K562 (cell line): ENCODE results near the gene NIM1K. TPM values are rescaled to one million over a fixed set of nuclear protein-coding genes. Genes with fewer than 3 reads are reported as not detected.

Experiments used
- ETV1 ChIP-seq: fragments of 450-650 bp; conservative IDR thresholded peaks from 2 replicates; pipeline ENCODE4 v1.6.1; 2016; ENCODE audit warnings: missing genetic modification characterization, control low read depth, low read depth, missing compliant biosample characterization
- GMEB1 ChIP-seq: fragments of 250-450 bp; sonication (Bioruptor Pico); IDR thresholded peaks from 2 replicates; pipeline ENCODE4 v1.4.0; 2020; ENCODE audit warnings: mild to moderate bottlenecking
- HDAC6 ChIP-seq: IDR thresholded peaks from 2 replicates; pipeline ENCODE4 v1.6.1; 2012; ENCODE audit warnings: low read depth, mild to moderate bottlenecking, control low read depth, inconsistent platforms, low read length, moderate library complexity
- HNRNPH1 ChIP-seq: fragments of 200-400 bp; formaldehyde crosslinking; optimal IDR thresholded peaks from 2 replicates; pipeline ENCODE3; 2017; ENCODE audit warnings: low read depth, mild to moderate bottlenecking, low read length, moderate library complexity
- SREBF1 ChIP-seq: fragments of 150-350 bp; IDR thresholded peaks from 2 replicates; pipeline ENCODE4 v1.6.1; 2014; ENCODE audit warnings: antibody characterized with exemption, low read depth, low read length, borderline replicate concordance
- TEAD1 ChIP-seq, 2 experiments: fragments of 450-650 bp in 1 of 2; sonication (generic) in 1 of 2; formaldehyde crosslinking; IDR thresholded peaks; 2 replicates each; pipeline versions ENCODE4 v1.4.0 to v1.8.0; 2020 to 2022; ENCODE audit warnings: mild to moderate bottlenecking in 2 of 2, missing genetic modification reagents in 1 of 2
- polyA plus RNA-seq, 8 experiments: library from polyadenylated mRNA; depleted of rRNA in 4 of 8; stranded (reverse) in 5 of 8; unstranded in 3 of 8; fragments of >200 nt; fragmentation: Nextera tagmentation in 2 of 8; fragmentation: Illumina TruSeq in 1 of 8; extraction: Ambion mirVana in 2 of 8; extraction: Trizol in 1 of 8; gene quantifications; 2 replicates each; pipeline versions ENCODE4 v1.2.1 to v1.2.3, GENCODE V29; 2011 to 2014; ENCODE audit warnings: inconsistent platforms in 1 of 8, missing spikeins in 1 of 8
- total RNA-seq, 7 experiments: library from RNA; depleted of rRNA in 6 of 7; stranded (reverse); fragments of >200 nt in 6 of 7; fragmentation: Illumina TruSeq in 2 of 7; extraction: Trizol in 2 of 7; gene quantifications; 2 replicates each; pipeline versions ENCODE4 v1.2.1 to v1.2.3, GENCODE V29; 2011 to 2021; ENCODE audit warnings: low replicate concordance in 1 of 7
- TF ChIP-seq, protein P1 (sequence below), 2 experiments: fragments of 200-800 bp in 1 of 2; sonication (Bioruptor generic) in 1 of 2; sonication (generic) in 1 of 2; formaldehyde crosslinking in 1 of 2; IDR thresholded peaks in 1 of 2; conservative IDR thresholded peaks in 1 of 2; 2 replicates each; pipeline versions ENCODE4 v1.5.0 to v1.6.1; 2016 to 2020; ENCODE audit warnings: missing compliant biosample characterization in 1 of 2, missing genetic modification characterization in 1 of 2, missing genetic modification reagents in 1 of 2
- TF ChIP-seq, protein P2 (sequence below): fragments of 200-600 bp; sonication (generic); IDR thresholded peaks from one replicate; pipeline ENCODE4 v1.6.1; 2012; ENCODE audit warnings: mild to moderate bottlenecking, low read depth, low read length, inconsistent platforms

NIM1K gene
- total and polyA plus RNA-seq, 9 of the 15 experiments (the other 6 are each of a cell fraction or from before 2014, with no cell fraction given), result 0.03 to 0.34 (median 0.08) TPM; not detected in 3

DNA sequence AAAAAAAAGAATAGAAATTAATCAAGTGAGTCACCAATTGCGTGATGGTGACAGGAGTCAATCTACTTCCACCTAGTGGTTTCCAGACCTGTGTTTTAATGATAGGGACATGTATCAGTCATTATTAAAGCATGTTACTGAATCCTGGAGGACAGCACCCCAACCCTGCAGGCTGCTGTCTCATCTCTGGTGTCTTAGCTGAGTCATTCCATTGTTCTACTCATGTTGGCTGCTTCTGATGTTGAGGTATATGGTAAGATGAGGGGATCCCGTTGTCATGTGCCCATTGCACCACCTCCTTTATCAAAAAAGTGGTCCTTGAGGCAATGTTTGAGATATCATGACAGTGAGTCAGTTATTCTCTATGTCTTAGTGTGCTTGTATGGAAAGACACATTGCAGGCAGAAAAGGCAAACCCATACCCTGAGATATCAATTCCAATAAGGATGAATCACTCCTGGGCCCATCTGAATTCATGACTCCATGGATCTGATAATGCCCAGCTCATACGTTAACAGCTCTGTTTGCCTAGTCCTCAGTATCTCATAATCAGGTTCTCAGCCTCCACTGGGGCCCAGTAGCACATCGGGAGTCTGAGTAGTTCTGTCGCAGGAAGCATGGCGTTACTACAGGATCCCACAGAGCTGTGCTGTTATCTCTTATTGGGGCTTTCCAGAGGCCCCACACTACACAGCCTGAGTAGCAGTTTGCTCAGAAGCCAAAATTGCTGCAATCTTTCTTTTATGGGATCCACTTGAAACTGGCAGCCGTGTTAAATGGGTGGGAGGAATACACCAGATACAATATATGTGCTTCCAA is 90.0 kb downstream of the NIM1K start (continued):
- TF ChIP-seq, protein P1, sequence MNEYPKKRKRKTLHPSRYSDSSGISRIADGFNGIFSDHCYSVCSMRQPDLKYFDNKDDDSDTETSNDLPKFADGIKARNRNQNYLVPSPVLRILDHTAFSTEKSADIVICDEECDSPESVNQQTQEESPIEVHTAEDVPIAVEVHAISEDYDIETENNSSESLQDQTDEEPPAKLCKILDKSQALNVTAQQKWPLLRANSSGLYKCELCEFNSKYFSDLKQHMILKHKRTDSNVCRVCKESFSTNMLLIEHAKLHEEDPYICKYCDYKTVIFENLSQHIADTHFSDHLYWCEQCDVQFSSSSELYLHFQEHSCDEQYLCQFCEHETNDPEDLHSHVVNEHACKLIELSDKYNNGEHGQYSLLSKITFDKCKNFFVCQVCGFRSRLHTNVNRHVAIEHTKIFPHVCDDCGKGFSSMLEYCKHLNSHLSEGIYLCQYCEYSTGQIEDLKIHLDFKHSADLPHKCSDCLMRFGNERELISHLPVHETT (CRISPR knock-in tag; conservative IDR thresholded peaks at IDR 0.05 in 1 of 2, IDR thresholded peaks at IDR 0.05 in 1 of 2), result 0 out of 4 replicates have a peak, but pooled peaks of 1 of the 2 experiments have one; percentile 25
- TF ChIP-seq TEAD1 (CRISPR knock-in tag; IDR thresholded peaks at IDR 0.05), result no peak
- TF ChIP-seq GMEB1 (CRISPR knock-in tag), result no peak
- TF ChIP-seq SREBF1, result no peak
- TF ChIP-seq HDAC6, result no peak
- TF ChIP-seq, protein P2, sequence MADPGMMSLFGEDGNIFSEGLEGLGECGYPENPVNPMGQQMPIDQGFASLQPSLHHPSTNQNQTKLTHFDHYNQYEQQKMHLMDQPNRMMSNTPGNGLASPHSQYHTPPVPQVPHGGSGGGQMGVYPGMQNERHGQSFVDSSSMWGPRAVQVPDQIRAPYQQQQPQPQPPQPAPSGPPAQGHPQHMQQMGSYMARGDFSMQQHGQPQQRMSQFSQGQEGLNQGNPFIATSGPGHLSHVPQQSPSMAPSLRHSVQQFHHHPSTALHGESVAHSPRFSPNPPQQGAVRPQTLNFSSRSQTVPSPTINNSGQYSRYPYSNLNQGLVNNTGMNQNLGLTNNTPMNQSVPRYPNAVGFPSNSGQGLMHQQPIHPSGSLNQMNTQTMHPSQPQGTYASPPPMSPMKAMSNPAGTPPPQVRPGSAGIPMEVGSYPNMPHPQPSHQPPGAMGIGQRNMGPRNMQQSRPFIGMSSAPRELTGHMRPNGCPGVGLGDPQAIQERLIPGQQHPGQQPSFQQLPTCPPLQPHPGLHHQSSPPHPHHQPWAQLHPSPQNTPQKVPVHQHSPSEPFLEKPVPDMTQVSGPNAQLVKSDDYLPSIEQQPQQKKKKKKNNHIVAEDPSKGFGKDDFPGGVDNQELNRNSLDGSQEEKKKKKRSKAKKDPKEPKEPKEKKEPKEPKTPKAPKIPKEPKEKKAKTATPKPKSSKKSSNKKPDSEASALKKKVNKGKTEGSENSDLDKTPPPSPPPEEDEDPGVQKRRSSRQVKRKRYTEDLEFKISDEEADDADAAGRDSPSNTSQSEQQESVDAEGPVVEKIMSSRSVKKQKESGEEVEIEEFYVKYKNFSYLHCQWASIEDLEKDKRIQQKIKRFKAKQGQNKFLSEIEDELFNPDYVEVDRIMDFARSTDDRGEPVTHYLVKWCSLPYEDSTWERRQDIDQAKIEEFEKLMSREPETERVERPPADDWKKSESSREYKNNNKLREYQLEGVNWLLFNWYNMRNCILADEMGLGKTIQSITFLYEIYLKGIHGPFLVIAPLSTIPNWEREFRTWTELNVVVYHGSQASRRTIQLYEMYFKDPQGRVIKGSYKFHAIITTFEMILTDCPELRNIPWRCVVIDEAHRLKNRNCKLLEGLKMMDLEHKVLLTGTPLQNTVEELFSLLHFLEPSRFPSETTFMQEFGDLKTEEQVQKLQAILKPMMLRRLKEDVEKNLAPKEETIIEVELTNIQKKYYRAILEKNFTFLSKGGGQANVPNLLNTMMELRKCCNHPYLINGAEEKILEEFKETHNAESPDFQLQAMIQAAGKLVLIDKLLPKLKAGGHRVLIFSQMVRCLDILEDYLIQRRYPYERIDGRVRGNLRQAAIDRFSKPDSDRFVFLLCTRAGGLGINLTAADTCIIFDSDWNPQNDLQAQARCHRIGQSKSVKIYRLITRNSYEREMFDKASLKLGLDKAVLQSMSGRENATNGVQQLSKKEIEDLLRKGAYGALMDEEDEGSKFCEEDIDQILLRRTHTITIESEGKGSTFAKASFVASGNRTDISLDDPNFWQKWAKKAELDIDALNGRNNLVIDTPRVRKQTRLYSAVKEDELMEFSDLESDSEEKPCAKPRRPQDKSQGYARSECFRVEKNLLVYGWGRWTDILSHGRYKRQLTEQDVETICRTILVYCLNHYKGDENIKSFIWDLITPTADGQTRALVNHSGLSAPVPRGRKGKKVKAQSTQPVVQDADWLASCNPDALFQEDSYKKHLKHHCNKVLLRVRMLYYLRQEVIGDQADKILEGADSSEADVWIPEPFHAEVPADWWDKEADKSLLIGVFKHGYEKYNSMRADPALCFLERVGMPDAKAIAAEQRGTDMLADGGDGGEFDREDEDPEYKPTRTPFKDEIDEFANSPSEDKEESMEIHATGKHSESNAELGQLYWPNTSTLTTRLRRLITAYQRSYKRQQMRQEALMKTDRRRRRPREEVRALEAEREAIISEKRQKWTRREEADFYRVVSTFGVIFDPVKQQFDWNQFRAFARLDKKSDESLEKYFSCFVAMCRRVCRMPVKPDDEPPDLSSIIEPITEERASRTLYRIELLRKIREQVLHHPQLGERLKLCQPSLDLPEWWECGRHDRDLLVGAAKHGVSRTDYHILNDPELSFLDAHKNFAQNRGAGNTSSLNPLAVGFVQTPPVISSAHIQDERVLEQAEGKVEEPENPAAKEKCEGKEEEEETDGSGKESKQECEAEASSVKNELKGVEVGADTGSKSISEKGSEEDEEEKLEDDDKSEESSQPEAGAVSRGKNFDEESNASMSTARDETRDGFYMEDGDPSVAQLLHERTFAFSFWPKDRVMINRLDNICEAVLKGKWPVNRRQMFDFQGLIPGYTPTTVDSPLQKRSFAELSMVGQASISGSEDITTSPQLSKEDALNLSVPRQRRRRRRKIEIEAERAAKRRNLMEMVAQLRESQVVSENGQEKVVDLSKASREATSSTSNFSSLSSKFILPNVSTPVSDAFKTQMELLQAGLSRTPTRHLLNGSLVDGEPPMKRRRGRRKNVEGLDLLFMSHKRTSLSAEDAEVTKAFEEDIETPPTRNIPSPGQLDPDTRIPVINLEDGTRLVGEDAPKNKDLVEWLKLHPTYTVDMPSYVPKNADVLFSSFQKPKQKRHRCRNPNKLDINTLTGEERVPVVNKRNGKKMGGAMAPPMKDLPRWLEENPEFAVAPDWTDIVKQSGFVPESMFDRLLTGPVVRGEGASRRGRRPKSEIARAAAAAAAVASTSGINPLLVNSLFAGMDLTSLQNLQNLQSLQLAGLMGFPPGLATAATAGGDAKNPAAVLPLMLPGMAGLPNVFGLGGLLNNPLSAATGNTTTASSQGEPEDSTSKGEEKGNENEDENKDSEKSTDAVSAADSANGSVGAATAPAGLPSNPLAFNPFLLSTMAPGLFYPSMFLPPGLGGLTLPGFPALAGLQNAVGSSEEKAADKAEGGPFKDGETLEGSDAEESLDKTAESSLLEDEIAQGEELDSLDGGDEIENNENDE, result no peak
- TF ChIP-seq ETV1, result no peak
- TF ChIP-seq HNRNPH1, result no peak
